Smooth muscle cell of trachea (primary cell): ENCODE results near the gene NPS. TPM values are rescaled to one million over a fixed set of nuclear protein-coding genes. Genes with fewer than 3 reads are reported as not detected.

Experiments
- total RNA-seq: library from RNA; depleted of rRNA; stranded (reverse); fragments of >200 nt; gene quantifications from 2 replicates; pipeline ENCODE4 v1.2.1, GENCODE V29; 2014

NPS gene
- not detected in 2 replicates for total RNA-seq

DNA sequence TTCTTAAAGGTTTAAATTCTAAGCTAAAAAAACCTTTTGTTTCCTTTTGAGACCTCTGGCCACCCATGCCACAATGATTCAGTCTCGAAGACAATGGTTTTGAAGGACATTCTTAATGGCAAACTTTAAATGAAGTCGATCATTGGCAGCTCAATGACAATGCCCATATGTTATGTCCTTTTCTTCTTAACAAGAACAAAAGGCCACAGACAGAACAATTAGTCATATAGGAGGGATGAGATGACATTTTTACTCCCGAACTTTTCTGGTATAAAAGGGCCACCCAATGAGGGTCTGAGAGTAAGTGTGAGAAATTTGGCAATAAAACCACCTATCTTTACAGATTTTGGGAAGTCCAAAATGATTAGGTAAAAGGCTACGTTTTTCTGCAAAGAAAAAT lies at the start of gene NPS:
TSS of gene NPS (plus strand) at position 301 of the 400 bp plus-strand sequence. CDS start at position 361, 60 bp downstream.

Other genes starting within 250 kb of the NPS start
- not detected in 2 replicates for gene FOXI2, start 187.9 kb downstream of the NPS start, total RNA-seq